ENCODE data around the gene PLXNA4.

GRCh38 chr7:132350741-132351140 lies 225.5 kb downstream of the PLXNA4 start:
- no peak for TF ChIP-seq GATA3 (IDR thresholded peaks at IDR 0.05; ENCODE audit: low read depth, low read length)
- TF ChIP-seq GATA2 (IDR thresholded peaks at IDR 0.05; ENCODE audit: low read depth, low read length), result no peak

Data from SH-SY5Y (cell line).